HepG2 (cell line): Measurements from ENCODE around the gene ZNF285. TPM values are rescaled to one million over a fixed set of nuclear protein-coding genes. Genes with fewer than 3 reads are reported as not detected.

ENCODE experiments used
- ASH2L ChIP-seq: fragments of 300-600, 200-600 bp; sonication (generic); IDR thresholded peaks from 2 replicates; pipeline ENCODE4 v1.7.0; 2017; ENCODE audit warnings: low read depth, mild to moderate bottlenecking, moderate library complexity, mixed read lengths, low read length; ENCODE audit not compliant: insufficient read length
- ATAD3A ChIP-seq: sonication (generic); formaldehyde crosslinking; IDR thresholded peaks from 2 replicates; pipeline ENCODE4 v1.4.0; 2020; ENCODE audit warnings: missing genetic modification reagents
- DR1 ChIP-seq: sonication (generic); formaldehyde crosslinking; IDR thresholded peaks from 2 replicates; pipeline ENCODE4 v1.8.0; 2021; ENCODE audit warnings: mild to moderate bottlenecking, missing genetic modification reagents, inconsistent platforms
- E2F5 ChIP-seq: sonication (generic); formaldehyde crosslinking; conservative IDR thresholded peaks from 2 replicates; pipeline ENCODE4 v1.4.0; 2020; ENCODE audit warnings: missing genetic modification reagents
- FOXO4 ChIP-seq: sonication (generic); formaldehyde crosslinking; conservative IDR thresholded peaks from 2 replicates; pipeline ENCODE4 v1.8.1; 2023; ENCODE audit warnings: missing genetic modification reagents
- MED13 ChIP-seq: sonication (generic); formaldehyde crosslinking; IDR thresholded peaks from 2 replicates; pipeline ENCODE4 v1.5.0; 2020; ENCODE audit warnings: missing genetic modification reagents
- MIXL1 ChIP-seq: IDR thresholded peaks from 2 replicates; pipeline ENCODE4 v1.6.1; 2016
- NR2F6 ChIP-seq, 2 experiments: IDR thresholded peaks; 2 replicates each; pipeline ENCODE4 v1.6.1; 2016; ENCODE audit warnings: antibody characterized with exemption in 1 of 2, mild to moderate bottlenecking in 1 of 2
- PBX3 ChIP-seq: sonication (generic); formaldehyde crosslinking; IDR thresholded peaks from 2 replicates; pipeline ENCODE4 v1.8.1; 2023; ENCODE audit warnings: missing genetic modification reagents, inconsistent platforms, borderline replicate concordance
- REXO4 ChIP-seq: sonication (generic); formaldehyde crosslinking; IDR thresholded peaks from 2 replicates; pipeline ENCODE4 v1.8.0; 2022; ENCODE audit warnings: missing genetic modification reagents, mild to moderate bottlenecking, borderline replicate concordance
- RFXAP ChIP-seq: sonication (generic); formaldehyde crosslinking; IDR thresholded peaks from 2 replicates; pipeline ENCODE4 v1.4.0; 2020; ENCODE audit warnings: missing genetic modification reagents, borderline replicate concordance
- RORA ChIP-seq: sonication (generic); formaldehyde crosslinking; IDR thresholded peaks from 2 replicates; pipeline ENCODE4 v1.5.0; 2020; ENCODE audit warnings: mild to moderate bottlenecking, missing genetic modification reagents, moderate library complexity
- SAP130 ChIP-seq: IDR thresholded peaks from 2 replicates; pipeline ENCODE4 v1.6.1; 2016; ENCODE audit warnings: low read depth
- SIN3A ChIP-seq: IDR thresholded peaks from 2 replicates; pipeline ENCODE4 v1.6.1; 2011; ENCODE audit warnings: low read depth, mild to moderate bottlenecking, control low read depth, low read length, borderline replicate concordance
- SIN3B ChIP-seq: fragments of 150-350 bp; IDR thresholded peaks from 2 replicates; pipeline ENCODE4 v1.6.1; 2014; ENCODE audit warnings: low read length
- SRSF1 ChIP-seq: fragments of 200-400 bp; formaldehyde crosslinking; optimal IDR thresholded peaks from 2 replicates; pipeline ENCODE3; 2017; ENCODE audit warnings: mild to moderate bottlenecking, low read depth, low read length, moderate library complexity
- TSC22D2 ChIP-seq: sonication (generic); formaldehyde crosslinking; IDR thresholded peaks from 2 replicates; pipeline ENCODE4 v1.5.1; 2020; ENCODE audit warnings: missing genetic modification reagents, mild to moderate bottlenecking, borderline replicate concordance
- U2AF2 ChIP-seq: fragments of 200-400 bp; formaldehyde crosslinking; IDR thresholded peaks from 2 replicates; pipeline ENCODE4 v1.6.1; 2017; ENCODE audit warnings: low read depth, mild to moderate bottlenecking, low read length
- XRCC5 ChIP-seq: fragments of 200-400 bp; formaldehyde crosslinking; optimal IDR thresholded peaks from 2 replicates; pipeline ENCODE3; 2017; ENCODE audit warnings: mild to moderate bottlenecking, low read length
- ZNF230 ChIP-seq: sonication (generic); formaldehyde crosslinking; IDR thresholded peaks from 2 replicates; pipeline ENCODE4 v1.4.0; 2020; ENCODE audit warnings: mild to moderate bottlenecking, missing genetic modification reagents
- ZNF44 ChIP-seq: sonication (generic); formaldehyde crosslinking; IDR thresholded peaks from 2 replicates; pipeline ENCODE4 v1.5.1; 2020; ENCODE audit warnings: mild to moderate bottlenecking, missing genetic modification reagents
- ZSCAN21 ChIP-seq: sonication (generic); formaldehyde crosslinking; IDR thresholded peaks from 2 replicates; pipeline ENCODE4 v1.8.0; 2022; ENCODE audit warnings: mild to moderate bottlenecking, missing genetic modification reagents, moderate library complexity, borderline replicate concordance
- polyA plus RNA-seq, 8 experiments: library from polyadenylated mRNA; depleted of rRNA in 3 of 8; stranded (reverse) in 7 of 8; unstranded in 1 of 8; fragments of >200 nt; fragmentation: Illumina TruSeq in 4 of 8; extraction: Trizol in 4 of 8; gene quantifications; 2 replicates each; pipeline versions ENCODE4 v1.2.1 to v1.2.3, GENCODE V29; 2011 to 2016; ENCODE audit warnings: low read depth in 4 of 8, missing spikeins in 1 of 8, mixed read lengths in 1 of 8; ENCODE audit not compliant: insufficient read depth in 1 of 8
- total RNA-seq, 5 experiments: library from RNA; depleted of rRNA; stranded (reverse); fragments of >200 nt; fragmentation: Illumina TruSeq; extraction: Trizol; gene quantifications; 2 replicates each; pipeline ENCODE4 v1.2.3, GENCODE V29; 2016; ENCODE audit warnings: low read depth in 1 of 5
- TF ChIP-seq, protein P1 (sequence below): sonication (generic); formaldehyde crosslinking; IDR thresholded peaks from 2 replicates; pipeline ENCODE4 v1.5.1; 2020; ENCODE audit warnings: mild to moderate bottlenecking, missing genetic modification reagents, moderate library complexity
- TF ChIP-seq, protein P2 (sequence below): sonication (generic); formaldehyde crosslinking; IDR thresholded peaks from 2 replicates; pipeline ENCODE4 v1.4.0; 2020; ENCODE audit warnings: missing genetic modification reagents

ZNF285 gene
- total and polyA plus RNA-seq, 2 of the 13 experiments (the other 11 are each of a cell fraction or from before 2014, with no cell fraction given) = 0.82 to 1.7 TPM

DNA sequence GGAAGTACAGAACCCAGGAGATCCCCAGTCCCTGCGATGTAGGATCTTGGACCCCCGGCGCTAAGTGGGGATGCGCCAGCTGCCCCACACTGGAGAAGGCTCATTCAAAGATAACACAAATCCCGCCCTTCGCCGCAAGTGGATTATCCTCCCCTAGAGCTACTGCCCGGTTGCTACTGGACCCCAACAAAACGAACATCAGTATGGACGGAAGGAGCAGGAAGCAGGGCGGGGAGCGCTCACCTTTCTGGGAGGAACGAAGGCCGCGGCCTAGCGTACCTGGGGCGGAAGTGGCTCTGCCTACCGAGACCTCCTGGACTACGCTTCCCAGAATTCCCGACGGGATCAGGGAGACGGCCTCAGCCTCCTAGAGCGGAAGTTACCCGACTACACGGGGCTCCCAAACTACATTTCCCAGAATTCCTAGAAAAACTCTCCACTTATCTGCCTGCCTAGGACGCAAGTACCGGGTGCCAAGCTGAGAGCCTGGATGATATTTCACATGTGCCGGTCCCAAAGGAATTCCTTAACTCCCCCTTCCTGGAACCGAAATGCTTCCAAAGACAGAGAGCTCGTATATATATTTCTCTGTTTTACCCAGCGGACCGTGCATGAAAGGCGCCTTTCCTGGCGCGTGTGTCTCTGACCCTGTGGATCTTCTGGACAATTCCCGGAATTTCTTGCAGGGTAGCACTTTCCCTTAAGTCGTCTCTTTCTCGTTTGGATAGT, 44.9 kb downstream of the ZNF285 start, which contains the start of gene ZNF112 (continued):
- peak; percentile 50; the same call in 1 of the 2 replicates for TF ChIP-seq SIN3A
- no peak for TF ChIP-seq NR2F6 (IDR thresholded peaks at IDR 0.05)
- 0 out of 2 replicates have a peak, but pooled peaks have one; percentile 34 for TF ChIP-seq NR2F6 (CRISPR knock-in tag; IDR thresholded peaks at IDR 0.05)
- TF ChIP-seq SAP130 (CRISPR knock-in tag) = peak; percentile 89
- TF ChIP-seq ATAD3A = no peak
- TF ChIP-seq, protein P1, sequence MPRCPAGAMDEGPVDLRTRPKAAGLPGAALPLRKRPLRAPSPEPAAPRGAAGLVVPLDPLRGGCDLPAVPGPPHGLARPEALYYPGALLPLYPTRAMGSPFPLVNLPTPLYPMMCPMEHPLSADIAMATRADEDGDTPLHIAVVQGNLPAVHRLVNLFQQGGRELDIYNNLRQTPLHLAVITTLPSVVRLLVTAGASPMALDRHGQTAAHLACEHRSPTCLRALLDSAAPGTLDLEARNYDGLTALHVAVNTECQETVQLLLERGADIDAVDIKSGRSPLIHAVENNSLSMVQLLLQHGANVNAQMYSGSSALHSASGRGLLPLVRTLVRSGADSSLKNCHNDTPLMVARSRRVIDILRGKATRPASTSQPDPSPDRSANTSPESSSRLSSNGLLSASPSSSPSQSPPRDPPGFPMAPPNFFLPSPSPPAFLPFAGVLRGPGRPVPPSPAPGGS = no peak
- no peak for TF ChIP-seq ZNF44 (CRISPR knock-in tag)
- no peak for TF ChIP-seq U2AF2
- no peak for TF ChIP-seq ASH2L
- TF ChIP-seq SRSF1 = no peak
- no peak for TF ChIP-seq PBX3
- TF ChIP-seq MED13 (CRISPR knock-in tag) = no peak
- TF ChIP-seq TSC22D2 (CRISPR knock-in tag) = 0 out of 2 replicates have a peak, but pooled peaks have one; percentile 21
- TF ChIP-seq, protein P2, sequence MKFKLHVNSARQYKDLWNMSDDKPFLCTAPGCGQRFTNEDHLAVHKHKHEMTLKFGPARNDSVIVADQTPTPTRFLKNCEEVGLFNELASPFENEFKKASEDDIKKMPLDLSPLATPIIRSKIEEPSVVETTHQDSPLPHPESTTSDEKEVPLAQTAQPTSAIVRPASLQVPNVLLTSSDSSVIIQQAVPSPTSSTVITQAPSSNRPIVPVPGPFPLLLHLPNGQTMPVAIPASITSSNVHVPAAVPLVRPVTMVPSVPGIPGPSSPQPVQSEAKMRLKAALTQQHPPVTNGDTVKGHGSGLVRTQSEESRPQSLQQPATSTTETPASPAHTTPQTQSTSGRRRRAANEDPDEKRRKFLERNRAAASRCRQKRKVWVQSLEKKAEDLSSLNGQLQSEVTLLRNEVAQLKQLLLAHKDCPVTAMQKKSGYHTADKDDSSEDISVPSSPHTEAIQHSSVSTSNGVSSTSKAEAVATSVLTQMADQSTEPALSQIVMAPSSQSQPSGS = peak; percentile 63; the same call in 1 of the 2 replicates
- no peak for TF ChIP-seq RORA (CRISPR knock-in tag)
- TF ChIP-seq SIN3B = no peak
- no peak for TF ChIP-seq REXO4 (CRISPR knock-in tag)
- TF ChIP-seq E2F5 (CRISPR knock-in tag) = no peak
- TF ChIP-seq DR1 (CRISPR knock-in tag) = 0 out of 2 replicates have a peak, but pooled peaks have one; percentile 34
- no peak for TF ChIP-seq ZNF230 (CRISPR knock-in tag)
- 0 out of 2 replicates have a peak, but pooled peaks have one; percentile 13 for TF ChIP-seq MIXL1
- 0 out of 2 replicates have a peak, but pooled peaks have one; percentile 42 for TF ChIP-seq ZSCAN21 (CRISPR knock-in tag)
- TF ChIP-seq XRCC5 = peak; percentile 27
- TF ChIP-seq RFXAP (CRISPR knock-in tag) = peak; percentile 60; the same call in 1 of the 2 replicates
- 0 out of 2 replicates have a peak, but pooled peaks have one; percentile 60 for TF ChIP-seq FOXO4
